ENCODE results near the gene WDR43. TPM values are rescaled to one million over a fixed set of nuclear protein-coding genes. Genes with fewer than 3 reads are reported as not detected.

Gene WDR43
- total RNA-seq, 3 donors from 2014 or later: 34.4 to 40.9 (median 37.6) TPM

GRCh38 chr2:28930205-28930604 lies 35.7 kb downstream of the WDR43 start:
- Histone ChIP-seq H3K36me3 (ENCODE audit: low read depth) (peaks cover 11% of the 10 kb centered on the region), H3K4me3 (no peak overlapping the region), H3K4me1 (ENCODE audit: low read depth) (no peaks in the 10 kb centered on the region), H3K9me3 (no peaks in the 10 kb centered on the region)
- intact Hi-C loops (cut with DNase I, micrococcal nuclease): no loop called here
- TF ChIP-seq CTCF (IDR thresholded peaks at IDR 0.05): no peak
- ATAC-seq: no peak
- no peak for DNase-seq

GRCh38 chr2:28934769-28935168 lies 40.3 kb downstream of the WDR43 start:
- intact Hi-C loops (cut with DNase I, micrococcal nuclease): no loop called here
- Histone ChIP-seq H3K4me3 (no peak overlapping the region), H3K9me3 (no peaks in the 10 kb centered on the region), H3K36me3 (ENCODE audit: low read depth) (peaks cover 8% of the 10 kb centered on the region), H3K4me1 (ENCODE audit: low read depth) (no peaks in the 10 kb centered on the region)
- ATAC-seq (no peak), DNase-seq (no peak)
- TF ChIP-seq CTCF (IDR thresholded peaks at IDR 0.05): no peak

- Histone ChIP-seq H3K4me1 (ENCODE audit: low read depth) (no peaks in the 10 kb centered on the region), H3K36me3 (ENCODE audit: low read depth) (peaks cover under 1% of the 10 kb centered on the region), H3K9me3 (no peaks in the 10 kb centered on the region), H3K4me3 (no peak overlapping the region)
- no peak for DNase-seq
- intact Hi-C loops (cut with DNase I, micrococcal nuclease): no loop called here
- no peak for ATAC-seq
- TF ChIP-seq CTCF (IDR thresholded peaks at IDR 0.05): no peak
Observed at GRCh38 chr2:28941008-28941407, 46.5 kb downstream of the WDR43 start.

GRCh38 chr2:28944535-28945248 lies 50.2 kb downstream of the WDR43 start:
- peaks cover 12% of the 10 kb centered on the region for H3K36me3 ChIP-seq (ENCODE audit: low read depth)
- H3K4me3 ChIP-seq: no peak overlapping the region
- intact Hi-C loops (cut with DNase I, micrococcal nuclease): no loop called here
- ATAC-seq (no peak), DNase-seq (no peak)
- H3K4me1 ChIP-seq (ENCODE audit: low read depth): no peaks in the 10 kb centered on the region
- peaks cover 4% of the 10 kb centered on the region for H3K9me3 ChIP-seq
- no peak for TF ChIP-seq CTCF (IDR thresholded peaks at IDR 0.05)

GRCh38 chr2:28948160-28948559 lies 53.7 kb downstream of the WDR43 start:
- TF ChIP-seq CTCF (IDR thresholded peaks at IDR 0.05): no peak
- intact Hi-C loops (cut with DNase I, micrococcal nuclease): no loop called here
- ATAC-seq (no peak), DNase-seq (no peak)
- H3K4me3 ChIP-seq: no peak overlapping the region
- peaks cover 12% of the 10 kb centered on the region for H3K36me3 ChIP-seq (ENCODE audit: low read depth)
- H3K9me3 ChIP-seq: peaks cover 4% of the 10 kb centered on the region
- peaks cover 15% of the 10 kb centered on the region for H3K4me1 ChIP-seq (ENCODE audit: low read depth)

Data from mucosa of descending colon (tissue), 3 donors.